Caco-2 (cell line): ENCODE measurements around the gene NUP98. TPM values are rescaled to one million over a fixed set of nuclear protein-coding genes. Genes with fewer than 3 reads are reported as not detected.
A peak's percentile ranks its signal among the peaks of the same experiment; 100 is the strongest.

Experiments
- BruUV-seq: library from RNA; stranded (reverse); fragments of 400-500 nt; replicated peaks from 2 replicates; lab custom pipeline; 2021; lab: Mats Ljungman, UMichigan
- CTCF ChIA-PET: fragments of 300-600 bp; sonication (Branson Sonifier 250); formaldehyde crosslinking; loops from one replicate; lab custom pipeline; 2022; ENCODE audit warnings: antibody characterized with exemption; lab: Charles Lee
- POLR2A ChIA-PET: fragments of 300-600 bp; sonication (Branson Sonifier 250); formaldehyde crosslinking; loops from one replicate; lab custom pipeline; 2022; ENCODE audit warnings: antibody characterized with exemption; lab: Charles Lee
- DNase-seq, 2 experiments: peaks; one replicate each; pipeline versions ENCODE4 v3.0.0 to v3.0.0-alpha.2; 2020 to 2022
- H3K27me3 ChIP-seq: replicated peaks from 2 replicates; pipeline ENCODE4 v1.6.0; 2011; ENCODE audit warnings: low read length; ENCODE audit not compliant: control insufficient read depth, insufficient read depth
- H3K36me3 ChIP-seq: 2 replicates; pipeline ENCODE4 v1.5.1; 2011; ENCODE audit warnings: low read length; ENCODE audit not compliant: control insufficient read depth, insufficient read depth
- H3K4me1 ChIP-seq: fragments of 250-450 bp; sonication (Bioruptor Pico); 2 replicates; pipeline ENCODE4 v1.5.1; 2020; ENCODE audit warnings: mild to moderate bottlenecking
- H3K4me3 ChIP-seq: 2 replicates; pipeline ENCODE4 v1.5.1; 2011; ENCODE audit warnings: low read depth, mild to moderate bottlenecking, control low read depth, low read length
- H3K9me3 ChIP-seq: fragments of 250-450 bp; sonication (Bioruptor Pico); 2 replicates; pipeline ENCODE4 v1.5.1; 2020; ENCODE audit warnings: mild to moderate bottlenecking, moderate library complexity
- H3K27ac Mint-ChIP-seq: one replicate; pipeline ENCODE4 v1.8.0; 2022; ENCODE audit warnings: mixed read lengths; ENCODE audit not compliant: unreplicated experiment
- H3K27me3 Mint-ChIP-seq: one replicate; pipeline ENCODE4 v1.8.0; 2022; ENCODE audit warnings: mixed read lengths; ENCODE audit not compliant: insufficient read depth, unreplicated experiment
- H3K36me3 Mint-ChIP-seq: one replicate; pipeline ENCODE4 v1.8.0; 2022; ENCODE audit warnings: mild to moderate bottlenecking, mixed read lengths; ENCODE audit not compliant: insufficient read depth, unreplicated experiment
- H3K4me1 Mint-ChIP-seq: one replicate; pipeline ENCODE4 v1.8.0; 2022; ENCODE audit warnings: low read depth, mixed read lengths; ENCODE audit not compliant: unreplicated experiment
- H3K4me3 Mint-ChIP-seq: one replicate; pipeline ENCODE4 v1.8.0; 2022; ENCODE audit warnings: mild to moderate bottlenecking, moderate library complexity, mixed read lengths; ENCODE audit not compliant: unreplicated experiment
- H3K9me3 Mint-ChIP-seq: one replicate; pipeline ENCODE4 v1.8.0; 2022; ENCODE audit warnings: mixed read lengths; ENCODE audit not compliant: unreplicated experiment
- CTCF ChIP-seq, 2 experiments: fragments of 200-600 bp in 1 of 2; IDR thresholded peaks; 1 replicate in 1 of 2; 2 replicates in 1 of 2; pipeline versions ENCODE4 v1.5.1 to v1.8.0; 2011 to 2022; ENCODE audit warnings: antibody characterized with exemption in 1 of 2, control low read depth in 1 of 2, inconsistent platforms in 1 of 2, low read depth in 1 of 2, low read length in 1 of 2, mild to moderate bottlenecking in 1 of 2, moderate library complexity in 1 of 2; ENCODE audit not compliant: insufficient read depth in 1 of 2, severe bottlenecking in 1 of 2, unreplicated experiment in 1 of 2
- intact Hi-C: fragments of 100-400 bp; cut with micrococcal nuclease; formaldehyde crosslinking; loops from one replicate; pipeline ENCODE4 v1.10.0; 2022; ENCODE audit not compliant: unreplicated experiment
- total RNA-seq: library from RNA; stranded (reverse); gene quantifications from 2 replicates; pipeline ENCODE4 v1.2.3, GENCODE V29; 2022

NUP98 gene
- total RNA-seq, 1 experiment from 2014 or later = 146 TPM

GRCh38 chr11:3786781-3787428 is 10.4 kb downstream of the NUP98 start:
- no peaks in the 10 kb centered on the region for H3K9me3 Mint-ChIP-seq
- no TSS peak for BruUV-seq
- no peak overlapping the region for H3K27ac Mint-ChIP-seq

GRCh38 chr11:3783611-3784010 is 13.7 kb downstream of the NUP98 start:
- H3K36me3 Mint-ChIP-seq = peaks cover 90% of the 10 kb centered on the region
- DNase-seq = no peak
- Histone ChIP-seq H3K4me1 (0 out of 2 replicates have a peak, but pooled peaks cover 7% of the 10 kb centered on the region), H3K27me3 (no peaks in the 10 kb centered on the region), H3K4me3 (no peak overlapping the region), H3K9me3 (no peaks in the 10 kb centered on the region), H3K36me3 (peaks cover 4% of the 10 kb centered on the region; the same call in 1 of the 2 replicates)
- peak overlapping the region; percentile 54 for H3K27ac Mint-ChIP-seq
- peaks cover 14% of the 10 kb centered on the region for H3K4me1 Mint-ChIP-seq
- intact Hi-C loops = loop anchor here (2.0 kb wide), 1 partner anchor 13 kb away; the partner anchor contains the start of gene NUP98
- ChIA-PET CTCF (no interaction called here), POLR2A (no interaction called here)
- TF ChIP-seq CTCF (IDR thresholded peaks at IDR 0.05; ENCODE audit: insufficient read depth in 1 of 2, low read depth in 1 of 2, low read length in 1 of 2, severe bottlenecking in 1 of 2, unreplicated experiment in 1 of 2) = no peak
- BruUV-seq = no TSS peak
- no peak overlapping the region for H3K4me3 Mint-ChIP-seq
- no peaks in the 10 kb centered on the region for H3K27me3 Mint-ChIP-seq
- no peaks in the 10 kb centered on the region for H3K9me3 Mint-ChIP-seq

More at GRCh38 chr11:3786781-3787428, 10.4 kb downstream of the NUP98 start:
- H3K27me3 Mint-ChIP-seq = no peaks in the 10 kb centered on the region
- DNase-seq = no peak
- no peaks in the 10 kb centered on the region; the same call in 1 of the 2 replicates for H3K36me3 ChIP-seq
- H3K27me3 ChIP-seq = no peaks in the 10 kb centered on the region
- intact Hi-C loops = no loop called here
- H3K9me3 ChIP-seq = no peaks in the 10 kb centered on the region
- peaks cover 88% of the 10 kb centered on the region for H3K36me3 Mint-ChIP-seq
- ChIA-PET CTCF (interaction anchor here (0.8 kb wide), 1 partner anchor 21 kb away, joined by 3 read pairs; no protein-coding TSS in a partner anchor), POLR2A (no interaction called here)
- no peak for TF ChIP-seq CTCF (IDR thresholded peaks at IDR 0.05; ENCODE audit: insufficient read depth in 1 of 2, low read depth in 1 of 2, low read length in 1 of 2, severe bottlenecking in 1 of 2, unreplicated experiment in 1 of 2)
- peaks cover 14% of the 10 kb centered on the region for H3K4me1 Mint-ChIP-seq
- H3K4me1 ChIP-seq = 0 out of 2 replicates have a peak, but pooled peaks cover 7% of the 10 kb centered on the region
- H3K4me3 Mint-ChIP-seq = no peak overlapping the region
- H3K4me3 ChIP-seq = no peak overlapping the region

- BruUV-seq = no TSS peak
- peaks cover 12% of the 10 kb centered on the region for H3K4me1 Mint-ChIP-seq
- CTCF ChIA-PET = interaction anchor here (0.6 kb wide), 1 partner anchor 26 kb away, joined by 3 read pairs; no protein-coding TSS in a partner anchor
- no peaks in the 10 kb centered on the region for H3K27me3 ChIP-seq
- H3K36me3 Mint-ChIP-seq = peaks cover 90% of the 10 kb centered on the region
- H3K9me3 ChIP-seq = no peaks in the 10 kb centered on the region
- no peak for TF ChIP-seq CTCF (IDR thresholded peaks at IDR 0.05; ENCODE audit: insufficient read depth in 1 of 2, low read depth in 1 of 2, low read length in 1 of 2, severe bottlenecking in 1 of 2, unreplicated experiment in 1 of 2)
- POLR2A ChIA-PET = no interaction called here
- 0 out of 2 replicates have a peak, but pooled peaks cover 6% of the 10 kb centered on the region for H3K4me1 ChIP-seq
- no peaks in the 10 kb centered on the region for H3K27me3 Mint-ChIP-seq
- no peak overlapping the region for H3K4me3 Mint-ChIP-seq
- no peaks in the 10 kb centered on the region for H3K9me3 Mint-ChIP-seq
- no peak overlapping the region for H3K4me3 ChIP-seq
- H3K27ac Mint-ChIP-seq = no peak overlapping the region
- DNase-seq = no peak
- intact Hi-C loops = loop anchor here (2.0 kb wide), 1 partner anchor 14 kb away; the partner anchor contains the start of gene NUP98
- peaks cover 4% of the 10 kb centered on the region; the same call in 1 of the 2 replicates for H3K36me3 ChIP-seq
Measured at GRCh38 chr11:3782963-3783362, 14.4 kb downstream of the NUP98 start.
